K562 (cell line): Measurements from ENCODE around the gene FN3K. TPM values are rescaled to one million over a fixed set of nuclear protein-coding genes. Genes with fewer than 3 reads are reported as not detected.
A peak's percentile ranks its signal among the peaks of the same experiment; 100 is the strongest.

Experiments
- EWSR1 ChIP-seq: fragments of 450-650 bp; IDR thresholded peaks from 2 replicates; pipeline ENCODE4 v1.6.1; 2018; ENCODE audit warnings: borderline replicate concordance, mild to moderate bottlenecking, low read depth, moderate library complexity; ENCODE audit not compliant: partially characterized antibody
- LEF1 ChIP-seq: fragments of 450-650 bp; IDR thresholded peaks from 2 replicates; pipeline ENCODE4 v1.6.1; 2016; ENCODE audit warnings: mild to moderate bottlenecking
- MAFK ChIP-seq: IDR thresholded peaks from 2 replicates; pipeline ENCODE4 v1.6.1; 2011; ENCODE audit warnings: low read length, improper control_type of control experiment
- MED1 ChIP-seq: sonication (generic); formaldehyde crosslinking; IDR thresholded peaks from 2 replicates; pipeline ENCODE4 v1.8.1; 2023; ENCODE audit warnings: missing genetic modification reagents, borderline replicate concordance
- POLR2AphosphoS5 ChIP-seq: IDR thresholded peaks from 2 replicates; pipeline ENCODE4 v1.6.1; 2011; ENCODE audit warnings: mild to moderate bottlenecking, low read depth, low read length, moderate library complexity; ENCODE audit not compliant: control insufficient read depth, insufficient read depth
- RBM34 ChIP-seq: fragments of 200-400 bp; formaldehyde crosslinking; IDR thresholded peaks from 2 replicates; pipeline ENCODE4 v1.6.1; 2018; ENCODE audit warnings: low read length, borderline replicate concordance; ENCODE audit not compliant: insufficient read depth
- SOX6 ChIP-seq: fragments of 450-650 bp; IDR thresholded peaks from 2 replicates; pipeline ENCODE4 v1.6.1; 2014; ENCODE audit warnings: mild to moderate bottlenecking
- ZKSCAN3 ChIP-seq: fragments of 250-450 bp; sonication (Bioruptor Pico); IDR thresholded peaks from 2 replicates; pipeline ENCODE4 v1.4.0; 2020
- ZNF347 ChIP-seq: fragments of 450-650 bp; formaldehyde crosslinking; IDR thresholded peaks from 2 replicates; pipeline ENCODE4 v1.4.0; 2020; ENCODE audit warnings: low read depth, mild to moderate bottlenecking, moderate library complexity
- ZNF583 ChIP-seq: fragments of 250-450 bp; sonication (Bioruptor Pico); IDR thresholded peaks from 2 replicates; pipeline ENCODE4 v1.4.0; 2020
- ZZZ3 ChIP-seq: fragments of 450-650 bp; IDR thresholded peaks from 2 replicates; pipeline ENCODE4 v1.6.1; 2016; ENCODE audit warnings: antibody characterized with exemption, mild to moderate bottlenecking, moderate library complexity
- polyA plus RNA-seq, 8 experiments: library from polyadenylated mRNA; depleted of rRNA in 4 of 8; stranded (reverse) in 5 of 8; unstranded in 3 of 8; fragments of >200 nt; fragmentation: Nextera tagmentation in 2 of 8; fragmentation: Illumina TruSeq in 1 of 8; extraction: Ambion mirVana in 2 of 8; extraction: Trizol in 1 of 8; gene quantifications; 2 replicates each; pipeline versions ENCODE4 v1.2.1 to v1.2.3, GENCODE V29; 2011 to 2014; ENCODE audit warnings: inconsistent platforms in 1 of 8, missing spikeins in 1 of 8
- total RNA-seq, 7 experiments: library from RNA; depleted of rRNA in 6 of 7; stranded (reverse); fragments of >200 nt in 6 of 7; fragmentation: Illumina TruSeq in 2 of 7; extraction: Trizol in 2 of 7; gene quantifications; 2 replicates each; pipeline versions ENCODE4 v1.2.1 to v1.2.3, GENCODE V29; 2011 to 2021; ENCODE audit warnings: low replicate concordance in 1 of 7
- TF ChIP-seq, protein P1 (sequence below): fragments of 200-800 bp; sonication (Bioruptor generic); IDR thresholded peaks from 2 replicates; pipeline ENCODE4 v1.6.1; 2017; ENCODE audit warnings: missing genetic modification characterization, missing compliant biosample characterization
- TF ChIP-seq, protein P2 (sequence below), 2 experiments: fragments of 450-650 bp; conservative IDR thresholded peaks; 2 replicates each; pipeline ENCODE4 v1.6.1; 2017; ENCODE audit warnings: mild to moderate bottlenecking in 2 of 2, moderate library complexity in 2 of 2
- TF ChIP-seq, protein P3 (sequence below): fragments of 450-650 bp; IDR thresholded peaks from 2 replicates; pipeline ENCODE4 v1.6.1; 2017; ENCODE audit warnings: antibody characterized with exemption, mild to moderate bottlenecking
- TF ChIP-seq, protein P4 (sequence below): fragments of 250-450 bp; sonication (Bioruptor Pico); IDR thresholded peaks from 2 replicates; pipeline ENCODE4 v1.8.0; 2021; ENCODE audit warnings: mild to moderate bottlenecking, moderate library complexity
- TF ChIP-seq, protein P5 (sequence below), 3 experiments: IDR thresholded peaks in 2 of 3; conservative IDR thresholded peaks in 1 of 3; 2 replicates each; pipeline ENCODE4 v1.5.1; 2011 to 2012; ENCODE audit warnings: low read length in 3 of 3, mild to moderate bottlenecking in 3 of 3, control low read depth in 2 of 3, improper control_type of control experiment in 1 of 3, inconsistent platforms in 1 of 3, low read depth in 1 of 3, mixed read lengths in 1 of 3, moderate library complexity in 1 of 3; ENCODE audit not compliant: insufficient read depth in 2 of 3

Gene FN3K
- total and polyA plus RNA-seq, 9 of the 15 experiments (the other 6 are each of a cell fraction or from before 2014, with no cell fraction given), result 0.08 to 22.7 (median 3.8) TPM

DNA sequence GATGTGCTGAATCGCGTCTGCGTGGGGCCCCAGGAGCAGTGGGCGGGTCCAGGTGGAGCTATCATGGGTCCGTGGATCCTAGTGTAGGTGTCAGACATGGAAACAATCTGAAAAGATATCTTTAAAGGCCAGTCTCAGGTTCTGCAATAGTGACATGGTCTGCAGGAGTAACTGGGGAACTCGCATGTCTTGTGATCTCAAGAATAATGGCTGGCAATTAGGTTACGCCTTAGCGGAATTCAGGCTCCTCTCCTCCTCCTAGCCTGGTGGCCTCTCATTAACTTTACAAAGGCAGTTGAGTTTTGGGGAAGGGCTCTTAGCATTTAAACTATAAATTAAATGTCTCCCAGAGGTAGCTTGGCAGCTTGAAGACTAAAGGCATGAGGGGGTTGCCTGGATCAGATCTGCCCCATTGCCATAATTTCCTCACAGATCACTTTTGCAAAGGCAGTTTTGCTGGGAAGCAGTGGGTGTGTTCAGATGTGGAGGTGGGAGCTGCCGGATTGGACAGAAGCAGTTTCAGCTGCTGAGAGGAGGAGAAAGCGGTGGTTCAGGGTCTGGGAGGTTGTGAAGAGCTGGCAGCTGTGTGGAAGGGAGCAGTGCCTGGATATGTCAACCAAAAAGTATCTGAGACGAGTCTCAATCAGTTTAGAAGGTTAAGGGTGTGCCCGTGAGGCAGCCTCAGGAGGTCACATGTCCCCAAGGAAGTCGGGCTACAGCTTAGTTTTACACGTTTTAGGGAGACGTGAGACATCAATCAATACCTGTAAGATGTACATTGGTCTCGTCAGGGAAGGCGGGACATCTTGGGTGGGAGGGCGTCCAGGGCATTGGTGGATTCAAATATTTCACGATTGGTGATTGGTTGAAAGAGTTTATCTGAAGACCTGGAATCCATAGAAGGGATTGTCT is 19.1 kb downstream of the FN3K start (continued):
- TF ChIP-seq MED1 (CRISPR knock-in tag), result no peak
- TF ChIP-seq LEF1, result no peak
- TF ChIP-seq, protein P1, sequence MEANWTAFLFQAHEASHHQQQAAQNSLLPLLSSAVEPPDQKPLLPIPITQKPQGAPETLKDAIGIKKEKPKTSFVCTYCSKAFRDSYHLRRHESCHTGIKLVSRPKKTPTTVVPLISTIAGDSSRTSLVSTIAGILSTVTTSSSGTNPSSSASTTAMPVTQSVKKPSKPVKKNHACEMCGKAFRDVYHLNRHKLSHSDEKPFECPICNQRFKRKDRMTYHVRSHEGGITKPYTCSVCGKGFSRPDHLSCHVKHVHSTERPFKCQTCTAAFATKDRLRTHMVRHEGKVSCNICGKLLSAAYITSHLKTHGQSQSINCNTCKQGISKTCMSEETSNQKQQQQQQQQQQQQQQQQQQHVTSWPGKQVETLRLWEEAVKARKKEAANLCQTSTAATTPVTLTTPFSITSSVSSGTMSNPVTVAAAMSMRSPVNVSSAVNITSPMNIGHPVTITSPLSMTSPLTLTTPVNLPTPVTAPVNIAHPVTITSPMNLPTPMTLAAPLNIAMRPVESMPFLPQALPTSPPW, result no peak
- TF ChIP-seq ZKSCAN3, result no peak
- TF ChIP-seq, protein P2, sequence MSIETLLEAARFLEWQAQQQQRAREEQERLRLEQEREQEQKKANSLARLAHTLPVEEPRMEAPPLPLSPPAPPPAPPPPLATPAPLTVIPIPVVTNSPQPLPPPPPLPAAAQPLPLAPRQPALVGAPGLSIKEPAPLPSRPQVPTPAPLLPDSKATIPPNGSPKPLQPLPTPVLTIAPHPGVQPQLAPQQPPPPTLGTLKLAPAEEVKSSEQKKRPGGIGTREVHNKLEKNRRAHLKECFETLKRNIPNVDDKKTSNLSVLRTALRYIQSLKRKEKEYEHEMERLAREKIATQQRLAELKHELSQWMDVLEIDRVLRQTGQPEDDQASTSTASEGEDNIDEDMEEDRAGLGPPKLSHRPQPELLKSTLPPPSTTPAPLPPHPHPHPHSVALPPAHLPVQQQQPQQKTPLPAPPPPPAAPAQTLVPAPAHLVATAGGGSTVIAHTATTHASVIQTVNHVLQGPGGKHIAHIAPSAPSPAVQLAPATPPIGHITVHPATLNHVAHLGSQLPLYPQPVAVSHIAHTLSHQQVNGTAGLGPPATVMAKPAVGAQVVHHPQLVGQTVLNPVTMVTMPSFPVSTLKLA (conservative IDR thresholded peaks at IDR 0.05), result peak in 1 of 2 experiments; percentile 56; a peak in 2 of 4 replicates
- TF ChIP-seq EWSR1, result no peak
- TF ChIP-seq, protein P3, sequence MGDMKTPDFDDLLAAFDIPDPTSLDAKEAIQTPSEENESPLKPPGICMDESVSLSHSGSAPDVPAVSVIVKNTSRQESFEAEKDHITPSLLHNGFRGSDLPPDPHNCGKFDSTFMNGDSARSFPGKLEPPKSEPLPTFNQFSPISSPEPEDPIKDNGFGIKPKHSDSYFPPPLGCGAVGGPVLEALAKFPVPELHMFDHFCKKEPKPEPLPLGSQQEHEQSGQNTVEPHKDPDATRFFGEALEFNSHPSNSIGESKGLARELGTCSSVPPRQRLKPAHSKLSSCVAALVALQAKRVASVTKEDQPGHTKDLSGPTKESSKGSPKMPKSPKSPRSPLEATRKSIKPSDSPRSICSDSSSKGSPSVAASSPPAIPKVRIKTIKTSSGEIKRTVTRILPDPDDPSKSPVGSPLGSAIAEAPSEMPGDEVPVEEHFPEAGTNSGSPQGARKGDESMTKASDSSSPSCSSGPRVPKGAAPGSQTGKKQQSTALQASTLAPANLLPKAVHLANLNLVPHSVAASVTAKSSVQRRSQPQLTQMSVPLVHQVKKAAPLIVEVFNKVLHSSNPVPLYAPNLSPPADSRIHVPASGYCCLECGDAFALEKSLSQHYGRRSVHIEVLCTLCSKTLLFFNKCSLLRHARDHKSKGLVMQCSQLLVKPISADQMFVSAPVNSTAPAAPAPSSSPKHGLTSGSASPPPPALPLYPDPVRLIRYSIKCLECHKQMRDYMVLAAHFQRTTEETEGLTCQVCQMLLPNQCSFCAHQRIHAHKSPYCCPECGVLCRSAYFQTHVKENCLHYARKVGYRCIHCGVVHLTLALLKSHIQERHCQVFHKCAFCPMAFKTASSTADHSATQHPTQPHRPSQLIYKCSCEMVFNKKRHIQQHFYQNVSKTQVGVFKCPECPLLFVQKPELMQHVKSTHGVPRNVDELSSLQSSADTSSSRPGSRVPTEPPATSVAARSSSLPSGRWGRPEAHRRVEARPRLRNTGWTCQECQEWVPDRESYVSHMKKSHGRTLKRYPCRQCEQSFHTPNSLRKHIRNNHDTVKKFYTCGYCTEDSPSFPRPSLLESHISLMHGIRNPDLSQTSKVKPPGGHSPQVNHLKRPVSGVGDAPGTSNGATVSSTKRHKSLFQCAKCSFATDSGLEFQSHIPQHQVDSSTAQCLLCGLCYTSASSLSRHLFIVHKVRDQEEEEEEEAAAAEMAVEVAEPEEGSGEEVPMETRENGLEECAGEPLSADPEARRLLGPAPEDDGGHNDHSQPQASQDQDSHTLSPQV, result no peak
- TF ChIP-seq, protein P4, sequence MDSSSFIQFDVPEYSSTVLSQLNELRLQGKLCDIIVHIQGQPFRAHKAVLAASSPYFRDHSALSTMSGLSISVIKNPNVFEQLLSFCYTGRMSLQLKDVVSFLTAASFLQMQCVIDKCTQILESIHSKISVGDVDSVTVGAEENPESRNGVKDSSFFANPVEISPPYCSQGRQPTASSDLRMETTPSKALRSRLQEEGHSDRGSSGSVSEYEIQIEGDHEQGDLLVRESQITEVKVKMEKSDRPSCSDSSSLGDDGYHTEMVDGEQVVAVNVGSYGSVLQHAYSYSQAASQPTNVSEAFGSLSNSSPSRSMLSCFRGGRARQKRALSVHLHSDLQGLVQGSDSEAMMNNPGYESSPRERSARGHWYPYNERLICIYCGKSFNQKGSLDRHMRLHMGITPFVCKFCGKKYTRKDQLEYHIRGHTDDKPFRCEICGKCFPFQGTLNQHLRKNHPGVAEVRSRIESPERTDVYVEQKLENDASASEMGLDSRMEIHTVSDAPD (CRISPR knock-in tag), result no peak
- no peak for TF ChIP-seq MAFK
- TF ChIP-seq SOX6, result no peak
- no peak for TF ChIP-seq ZNF583 (CRISPR knock-in tag)
- no peak for TF ChIP-seq ZZZ3
- TF ChIP-seq ZNF347 (CRISPR knock-in tag), result no peak
- TF ChIP-seq RBM34, result no peak
- TF ChIP-seq, protein P5, sequence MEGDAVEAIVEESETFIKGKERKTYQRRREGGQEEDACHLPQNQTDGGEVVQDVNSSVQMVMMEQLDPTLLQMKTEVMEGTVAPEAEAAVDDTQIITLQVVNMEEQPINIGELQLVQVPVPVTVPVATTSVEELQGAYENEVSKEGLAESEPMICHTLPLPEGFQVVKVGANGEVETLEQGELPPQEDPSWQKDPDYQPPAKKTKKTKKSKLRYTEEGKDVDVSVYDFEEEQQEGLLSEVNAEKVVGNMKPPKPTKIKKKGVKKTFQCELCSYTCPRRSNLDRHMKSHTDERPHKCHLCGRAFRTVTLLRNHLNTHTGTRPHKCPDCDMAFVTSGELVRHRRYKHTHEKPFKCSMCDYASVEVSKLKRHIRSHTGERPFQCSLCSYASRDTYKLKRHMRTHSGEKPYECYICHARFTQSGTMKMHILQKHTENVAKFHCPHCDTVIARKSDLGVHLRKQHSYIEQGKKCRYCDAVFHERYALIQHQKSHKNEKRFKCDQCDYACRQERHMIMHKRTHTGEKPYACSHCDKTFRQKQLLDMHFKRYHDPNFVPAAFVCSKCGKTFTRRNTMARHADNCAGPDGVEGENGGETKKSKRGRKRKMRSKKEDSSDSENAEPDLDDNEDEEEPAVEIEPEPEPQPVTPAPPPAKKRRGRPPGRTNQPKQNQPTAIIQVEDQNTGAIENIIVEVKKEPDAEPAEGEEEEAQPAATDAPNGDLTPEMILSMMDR (IDR thresholded peaks at IDR 0.05 in 2 of 3, conservative IDR thresholded peaks at IDR 0.05 in 1 of 3; ENCODE audit: insufficient read depth in 2 of 3, low read depth in 1 of 3, low read length in 3 of 3), result no peak
- no peak for TF ChIP-seq POLR2AphosphoS5
